Right lobe of liver (tissue), 6 donors: ENCODE data around the gene ERN1. TPM values are rescaled to one million over a fixed set of nuclear protein-coding genes. Genes with fewer than 3 reads are reported as not detected.

Experiments
- ATAC-seq, 4 donors: fragments of 200-7000 bp; cut with Tn5 transposase; one replicate each; pipeline ENCODE4 v1.9.1; 2020; ENCODE audit warnings: mild to moderate bottlenecking in 4 of 4, moderate library complexity in 4 of 4
- DNase-seq, 3 donors: peaks; one replicate each; pipeline ENCODE4 v3.0.0-alpha.2; 2020
- H3K27ac ChIP-seq, 3 donors: fragments of 200-600 bp; one replicate each; pipeline ENCODE4 v1.8.0; 2022
- H3K27me3 ChIP-seq, 2 donors: fragments of 200-600 bp; one replicate each; pipeline ENCODE4 v1.8.0; 2022
- H3K36me3 ChIP-seq, 4 donors: fragments of 200-600 bp; sonication (generic) in 1 of 4; one replicate each; pipeline versions ENCODE4 v1.5.1 to v1.8.0; 2017 to 2022; ENCODE audit warnings: control low read depth in 1 of 4
- H3K4me1 ChIP-seq, 4 donors: fragments of 200-600 bp; sonication (generic) in 1 of 4; one replicate each; pipeline versions ENCODE4 v1.5.1 to v1.8.0; 2017 to 2022; ENCODE audit warnings: control low read depth in 1 of 4
- H3K4me3 ChIP-seq, 3 donors: fragments of 200-600 bp; one replicate each; pipeline ENCODE4 v1.8.0; 2022
- H3K9me3 ChIP-seq, 4 donors: fragments of 200-600 bp; sonication (generic) in 1 of 4; one replicate each; pipeline versions ENCODE4 v1.5.1 to v1.8.0; 2017 to 2022; ENCODE audit warnings: control low read depth in 1 of 4
- POLR2A ChIP-seq: fragments of 450-650 bp; IDR thresholded peaks from one replicate; pipeline ENCODE4 v1.6.1; 2017; ENCODE audit warnings: antibody characterized with exemption, mild to moderate bottlenecking
- WGBS: methylation state at CpG from one replicate; pipeline ENCODE4 v1.1.6; 2018; ENCODE audit warnings: low coverage, low lambda C conversion rate; ENCODE audit not compliant: insufficient coverage; ENCODE audit errors: missing lambda C conversion rate; 5-methylcytosine and 5-hydroxymethylcytosine counted together
- intact Hi-C, 2 donors: fragments of 100-400 bp; cut with DNase I; formaldehyde crosslinking; loops; one replicate each; pipeline versions ENCODE4 v1.11.2 to v1.14.1; 2022
- total RNA-seq, 6 experiments: library from RNA; depleted of rRNA in 2 of 6; stranded (reverse); fragments of >200 nt in 2 of 6; fragmentation: NEBNext Ultra II Directional in 3 of 6; extraction: Animal tissue kit (Norgen Biotek cat#: 25700) in 3 of 6; gene quantifications; one replicate each; pipeline versions ENCODE4 v1.1.0 to v1.2.4, GENCODE V29; 2016 to 2023
- TF ChIP-seq, protein P1 (sequence below), 4 donors: fragments of 200-600 bp in 3 of 4; fragments of 450-650 bp in 1 of 4; IDR thresholded peaks; one replicate each; pipeline versions ENCODE4 v1.5.1 to v1.8.0; 2016 to 2022; ENCODE audit warnings: antibody characterized with exemption in 4 of 4, mild to moderate bottlenecking in 2 of 4
- donor health status: DM: no; HTN: yes; CAD: no.
- donor health status: DM: no; HTN: no; CAD: no.
- donor health status: DM: no; HTN: no; CAD: no.
- donor health status: DM: no; HTN: yes; CAD: no.
- donor health status: DM: no; HTN: yes; CAD: no.

ERN1 gene
- total RNA-seq, 6 experiments from 2014 or later = 22.7 to 47.6 (median 28.7) TPM

DNA sequence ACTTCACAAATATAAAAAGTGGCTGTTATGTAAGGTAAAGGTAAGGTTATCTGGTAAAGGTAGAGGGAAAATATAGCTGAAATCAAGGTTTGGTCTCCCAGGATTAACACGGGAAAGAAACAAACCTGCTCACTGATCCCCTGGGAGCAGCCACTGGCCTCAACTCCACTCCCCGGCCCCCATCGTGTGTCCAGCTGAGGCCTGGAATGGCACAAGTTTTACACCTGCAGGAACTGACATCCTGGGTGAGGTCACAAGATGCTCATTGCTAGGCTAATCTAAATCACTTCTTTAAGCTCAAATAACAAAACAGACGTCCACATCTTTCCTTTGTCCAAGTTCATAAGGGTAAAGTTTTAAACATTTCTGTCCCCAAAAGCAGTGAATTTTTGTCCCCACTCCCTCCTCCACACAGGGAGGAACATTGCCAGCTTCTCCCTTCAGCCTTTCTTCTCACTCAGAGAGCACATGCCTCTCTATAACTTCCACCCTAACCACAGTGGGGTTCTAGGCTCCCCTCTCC, 46.3 kb downstream of the ERN1 start:
- no peak overlapping the region for H3K4me3 ChIP-seq
- WGBS = 26% methylated on average over 2 of the region's 4 CpGs
- intact Hi-C loops = no loop called here
- peak overlapping the region; percentile 72 to 84 (median 80) for H3K27ac ChIP-seq
- no peaks in the 10 kb centered on the region for H3K9me3 ChIP-seq
- TF ChIP-seq, protein P1, sequence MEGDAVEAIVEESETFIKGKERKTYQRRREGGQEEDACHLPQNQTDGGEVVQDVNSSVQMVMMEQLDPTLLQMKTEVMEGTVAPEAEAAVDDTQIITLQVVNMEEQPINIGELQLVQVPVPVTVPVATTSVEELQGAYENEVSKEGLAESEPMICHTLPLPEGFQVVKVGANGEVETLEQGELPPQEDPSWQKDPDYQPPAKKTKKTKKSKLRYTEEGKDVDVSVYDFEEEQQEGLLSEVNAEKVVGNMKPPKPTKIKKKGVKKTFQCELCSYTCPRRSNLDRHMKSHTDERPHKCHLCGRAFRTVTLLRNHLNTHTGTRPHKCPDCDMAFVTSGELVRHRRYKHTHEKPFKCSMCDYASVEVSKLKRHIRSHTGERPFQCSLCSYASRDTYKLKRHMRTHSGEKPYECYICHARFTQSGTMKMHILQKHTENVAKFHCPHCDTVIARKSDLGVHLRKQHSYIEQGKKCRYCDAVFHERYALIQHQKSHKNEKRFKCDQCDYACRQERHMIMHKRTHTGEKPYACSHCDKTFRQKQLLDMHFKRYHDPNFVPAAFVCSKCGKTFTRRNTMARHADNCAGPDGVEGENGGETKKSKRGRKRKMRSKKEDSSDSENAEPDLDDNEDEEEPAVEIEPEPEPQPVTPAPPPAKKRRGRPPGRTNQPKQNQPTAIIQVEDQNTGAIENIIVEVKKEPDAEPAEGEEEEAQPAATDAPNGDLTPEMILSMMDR (IDR thresholded peaks at IDR 0.05) = no peak
- no peak for TF ChIP-seq POLR2A
- H3K4me1 ChIP-seq = peaks cover 0 to 74% (median 30%) of the 10 kb centered on the region in 4 donors
- H3K27me3 ChIP-seq = no peaks in the 10 kb centered on the region
- H3K36me3 ChIP-seq = peaks cover 0 to 8% (median 0%) of the 10 kb centered on the region in 4 donors
- ATAC-seq = no peak
- DNase-seq = no peak

- Histone ChIP-seq H3K4me1 (peaks cover 0 to 74% (median 30%) of the 10 kb centered on the region in 4 donors), H3K4me3 (no peak overlapping the region), H3K9me3 (no peaks in the 10 kb centered on the region), H3K27ac (peak overlapping the region; percentile 72 to 84 (median 80)), H3K27me3 (no peaks in the 10 kb centered on the region), H3K36me3 (peaks cover 0 to 13% (median 0%) of the 10 kb centered on the region in 4 donors)
- intact Hi-C loops = no loop called here
- ATAC-seq (no peak), DNase-seq (no peak)
- WGBS = 55% methylated on average over 3 of the region's 3 CpGs
- no peak for TF ChIP-seq POLR2A
- TF ChIP-seq, protein P1 (IDR thresholded peaks at IDR 0.05) = no peak
These were observed 46.9 kb downstream of the ERN1 start for GRCh38 chr17:64083093-64083492.

DNA sequence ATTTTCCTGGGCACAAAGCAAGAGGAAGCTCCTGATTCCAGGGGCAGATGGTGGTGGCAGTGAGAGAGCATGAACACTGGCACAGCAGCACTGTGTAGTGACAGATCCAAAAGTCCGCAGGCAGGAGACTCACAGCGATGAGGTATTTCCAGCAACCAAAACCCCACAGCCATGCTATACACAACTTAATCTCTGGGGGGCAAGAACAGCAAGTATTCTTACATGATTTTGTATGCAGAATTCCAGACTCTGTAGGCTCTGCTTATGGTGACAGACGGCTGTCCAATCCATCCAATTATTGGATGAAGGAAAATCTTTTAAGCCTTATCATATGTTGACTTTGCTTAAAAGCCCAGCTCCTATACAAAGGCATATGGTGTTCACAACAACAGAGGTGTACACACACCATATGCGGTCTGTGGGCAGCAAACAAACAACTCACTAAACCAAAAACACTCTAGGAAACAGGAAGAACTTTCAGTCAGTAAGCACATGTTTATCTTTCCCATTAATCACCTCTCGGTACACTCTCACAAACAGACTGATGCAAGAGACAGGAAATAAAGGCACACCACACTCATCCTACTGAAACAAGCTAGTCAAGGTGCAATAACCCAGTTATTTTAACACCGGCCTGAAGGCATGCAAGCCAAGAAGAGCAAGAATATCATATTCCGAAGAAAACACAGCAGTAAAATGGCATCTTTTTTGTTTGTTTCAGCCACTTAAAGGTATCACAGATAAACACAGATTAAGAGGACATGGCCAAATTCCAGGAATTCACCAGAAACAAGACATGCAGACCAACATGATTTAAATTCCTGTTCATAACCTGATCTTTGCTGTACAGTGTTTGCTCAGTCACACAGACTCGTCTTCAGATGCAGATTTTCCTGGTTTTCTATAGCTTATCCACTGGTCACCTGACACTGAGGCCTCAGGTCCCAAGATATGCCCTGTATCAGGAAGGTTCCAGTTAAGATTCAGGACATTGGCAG, 47.8 kb downstream of the ERN1 start:
- Histone ChIP-seq H3K27ac (peak overlapping the region; percentile 72 to 84 (median 80)), H3K27me3 (no peaks in the 10 kb centered on the region), H3K4me1 (peaks cover 0 to 72% (median 30%) of the 10 kb centered on the region in 4 donors), H3K4me3 (no peak overlapping the region), H3K36me3 (peaks cover 0 to 17% (median 0%) of the 10 kb centered on the region in 4 donors), H3K9me3 (no peaks in the 10 kb centered on the region)
- intact Hi-C loops = no loop called here
- DNase-seq (no peak), ATAC-seq (peak; percentile 79 to 92 (median 82))
- 11% methylated on average over 8 of the region's 8 CpGs for WGBS
- TF ChIP-seq, protein P1 (IDR thresholded peaks at IDR 0.05) = no peak
- no peak for TF ChIP-seq POLR2A

GRCh38 chr17:64080174-64080618, 49.7 kb downstream of the ERN1 start:
- TF ChIP-seq POLR2A = no peak
- TF ChIP-seq, protein P1 (IDR thresholded peaks at IDR 0.05) = no peak
- intact Hi-C loops = no loop called here
- Histone ChIP-seq H3K4me3 (no peak overlapping the region), H3K27me3 (no peaks in the 10 kb centered on the region), H3K36me3 (peaks cover 0 to 17% (median 0%) of the 10 kb centered on the region in 4 donors), H3K4me1 (peaks cover 0 to 72% (median 32%) of the 10 kb centered on the region in 4 donors), H3K27ac (peak overlapping the region in 1 of 3 donors; percentile 54), H3K9me3 (no peaks in the 10 kb centered on the region)
- 75% methylated on average over 3 of the region's 3 CpGs for WGBS
- ATAC-seq (peak in 1 of 4 donors; percentile 7), DNase-seq (no peak)
